ENCODE results near the gene FGFRL1.

DNA sequence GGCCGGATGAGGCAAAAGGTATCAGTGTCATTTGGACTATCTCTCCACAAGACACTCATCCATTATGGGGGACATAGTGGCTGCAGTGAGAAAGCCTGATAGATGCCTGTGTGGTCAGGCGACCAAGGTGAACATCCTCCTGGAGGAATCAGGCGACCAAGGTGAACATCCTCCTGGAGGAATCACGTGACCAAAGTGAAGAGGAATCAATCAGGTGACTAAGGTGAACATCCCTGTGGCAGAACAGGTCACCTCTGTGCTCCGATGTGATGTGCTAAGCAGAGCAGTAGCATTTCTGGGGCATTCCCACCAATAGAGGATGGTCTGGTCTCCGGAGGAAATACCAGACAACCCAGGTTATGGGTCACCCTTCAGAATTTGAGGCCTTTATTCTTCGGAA, 58.0 kb downstream of the FGFRL1 start:
- TF ChIP-seq, protein P1, sequence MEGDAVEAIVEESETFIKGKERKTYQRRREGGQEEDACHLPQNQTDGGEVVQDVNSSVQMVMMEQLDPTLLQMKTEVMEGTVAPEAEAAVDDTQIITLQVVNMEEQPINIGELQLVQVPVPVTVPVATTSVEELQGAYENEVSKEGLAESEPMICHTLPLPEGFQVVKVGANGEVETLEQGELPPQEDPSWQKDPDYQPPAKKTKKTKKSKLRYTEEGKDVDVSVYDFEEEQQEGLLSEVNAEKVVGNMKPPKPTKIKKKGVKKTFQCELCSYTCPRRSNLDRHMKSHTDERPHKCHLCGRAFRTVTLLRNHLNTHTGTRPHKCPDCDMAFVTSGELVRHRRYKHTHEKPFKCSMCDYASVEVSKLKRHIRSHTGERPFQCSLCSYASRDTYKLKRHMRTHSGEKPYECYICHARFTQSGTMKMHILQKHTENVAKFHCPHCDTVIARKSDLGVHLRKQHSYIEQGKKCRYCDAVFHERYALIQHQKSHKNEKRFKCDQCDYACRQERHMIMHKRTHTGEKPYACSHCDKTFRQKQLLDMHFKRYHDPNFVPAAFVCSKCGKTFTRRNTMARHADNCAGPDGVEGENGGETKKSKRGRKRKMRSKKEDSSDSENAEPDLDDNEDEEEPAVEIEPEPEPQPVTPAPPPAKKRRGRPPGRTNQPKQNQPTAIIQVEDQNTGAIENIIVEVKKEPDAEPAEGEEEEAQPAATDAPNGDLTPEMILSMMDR (conservative IDR thresholded peaks at IDR 0.05; ENCODE audit: low read depth, low read length), result no peak
- TF ChIP-seq EZH2 (IDR thresholded peaks at IDR 0.05; ENCODE audit: borderline replicate concordance, low read depth, low read length, poor library complexity, severe bottlenecking), result no peak
